Uterus (tissue), 2 donors: ENCODE results near the gene XBP1.

Experiments
- POLR2A ChIP-seq, 2 donors: fragments of 450-650 bp; IDR thresholded peaks; one replicate each; pipeline ENCODE4 v1.6.1; 2016; ENCODE audit warnings: antibody characterized with exemption in 2 of 2, mild to moderate bottlenecking in 1 of 2, moderate library complexity in 1 of 2
- TF ChIP-seq, protein P1 (sequence below), 4 experiments: fragments of 200-600 bp in 2 of 4; fragments of 450-650 bp in 2 of 4; sonication (generic) in 2 of 4; IDR thresholded peaks; one replicate each; pipeline ENCODE4 v1.5.1; 2016 to 2019; ENCODE audit warnings: antibody characterized with exemption in 4 of 4, mild to moderate bottlenecking in 2 of 4, moderate library complexity in 1 of 4

DNA sequence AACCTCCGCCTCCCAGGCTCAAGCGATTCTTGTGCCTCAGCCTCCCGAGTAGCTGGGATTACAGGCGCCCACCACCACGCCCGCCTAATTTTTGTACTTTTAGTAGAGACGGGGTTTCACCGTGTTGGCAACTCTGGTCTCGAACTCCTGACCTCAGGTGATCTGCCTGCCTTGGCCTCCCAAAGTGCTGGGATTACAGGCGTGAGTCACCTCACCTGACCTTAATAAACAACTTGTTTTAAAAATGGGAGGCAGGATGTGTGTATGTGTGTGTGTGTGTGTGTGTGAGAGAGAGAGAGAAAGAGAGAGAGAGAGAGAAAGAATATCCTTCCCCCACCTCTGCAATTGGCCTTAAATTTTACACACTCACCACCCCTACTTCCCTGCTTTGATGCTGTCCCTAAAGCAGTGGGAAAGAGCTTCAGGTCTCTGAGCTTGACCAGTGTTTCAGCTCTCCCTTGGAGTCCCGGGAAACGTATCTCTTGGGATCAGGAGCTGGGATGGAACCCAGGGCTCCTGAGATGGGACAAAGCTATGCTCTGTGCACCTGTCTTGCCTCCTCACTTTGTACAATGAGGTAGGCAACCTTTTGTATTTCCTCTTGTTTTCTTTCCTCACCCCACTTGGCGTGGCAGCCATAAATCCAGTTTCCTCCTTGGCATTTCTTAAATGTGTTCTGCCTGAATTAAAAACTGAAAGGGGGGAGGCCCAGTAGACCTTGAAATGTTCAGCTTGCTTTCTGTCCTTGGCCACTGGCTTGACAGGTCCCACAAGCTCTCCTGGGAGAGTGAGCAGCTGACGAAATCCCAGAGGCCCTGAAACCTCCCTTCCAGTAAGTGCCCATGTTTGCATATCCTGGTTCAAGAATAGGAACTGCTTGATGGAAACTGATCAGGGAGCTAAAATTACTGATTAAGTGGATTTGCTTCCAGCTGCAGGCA, 17.8 kb upstream of the XBP1 start:
- TF ChIP-seq, protein P1, sequence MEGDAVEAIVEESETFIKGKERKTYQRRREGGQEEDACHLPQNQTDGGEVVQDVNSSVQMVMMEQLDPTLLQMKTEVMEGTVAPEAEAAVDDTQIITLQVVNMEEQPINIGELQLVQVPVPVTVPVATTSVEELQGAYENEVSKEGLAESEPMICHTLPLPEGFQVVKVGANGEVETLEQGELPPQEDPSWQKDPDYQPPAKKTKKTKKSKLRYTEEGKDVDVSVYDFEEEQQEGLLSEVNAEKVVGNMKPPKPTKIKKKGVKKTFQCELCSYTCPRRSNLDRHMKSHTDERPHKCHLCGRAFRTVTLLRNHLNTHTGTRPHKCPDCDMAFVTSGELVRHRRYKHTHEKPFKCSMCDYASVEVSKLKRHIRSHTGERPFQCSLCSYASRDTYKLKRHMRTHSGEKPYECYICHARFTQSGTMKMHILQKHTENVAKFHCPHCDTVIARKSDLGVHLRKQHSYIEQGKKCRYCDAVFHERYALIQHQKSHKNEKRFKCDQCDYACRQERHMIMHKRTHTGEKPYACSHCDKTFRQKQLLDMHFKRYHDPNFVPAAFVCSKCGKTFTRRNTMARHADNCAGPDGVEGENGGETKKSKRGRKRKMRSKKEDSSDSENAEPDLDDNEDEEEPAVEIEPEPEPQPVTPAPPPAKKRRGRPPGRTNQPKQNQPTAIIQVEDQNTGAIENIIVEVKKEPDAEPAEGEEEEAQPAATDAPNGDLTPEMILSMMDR (IDR thresholded peaks at IDR 0.05) = no peak
- TF ChIP-seq POLR2A (IDR thresholded peaks at IDR 0.05) = no peak
